ENCODE measurements around the gene NUDT8. TPM values are rescaled to one million over a fixed set of nuclear protein-coding genes. Genes with fewer than 3 reads are reported as not detected.

NUDT8 gene
- total and polyA plus RNA-seq, 12 donors = 1.9 to 40.6 (median 7.6) TPM

GRCh38 chr11:67611704-67612587, 17.8 kb downstream of the NUDT8 start:
- Histone ChIP-seq H3K4me1 (replicated peaks in 1 of 2) (peaks cover 9 to 10% of the 10 kb centered on the region in 2 donors), H3K27ac (no peak overlapping the region), H3K27me3 (peaks cover 9% of the 10 kb centered on the region), H3K36me3 (replicated peaks in 1 of 2) (peaks cover 0 to 40% of the 10 kb centered on the region in 2 donors), H3K4me3 (no peak overlapping the region), H3K9me3 (replicated peaks in 1 of 3) (no peaks in the 10 kb centered on the region)
- intact Hi-C loops (cut with DNase I) = no loop called here
- DNase-seq = peak in 1 of 7 donors; percentile 18
- WGBS, 4 donors = 85 to 92% (median 88%) methylated on average over 15 to 37 of the region's 37 CpGs
- TF ChIP-seq POLR2A (IDR thresholded peaks at IDR 0.05) (no peak), CTCF (IDR thresholded peaks at IDR 0.05) (no peak)

GRCh38 chr11:67611165-67611564, 18.6 kb downstream of the NUDT8 start:
- Histone ChIP-seq H3K9me3 (replicated peaks in 1 of 3) (no peaks in the 10 kb centered on the region), H3K27me3 (peaks cover 7% of the 10 kb centered on the region), H3K4me3 (no peak overlapping the region), H3K27ac (no peak overlapping the region), H3K36me3 (replicated peaks in 1 of 2) (peaks cover 0 to 40% of the 10 kb centered on the region in 2 donors), H3K4me1 (replicated peaks in 1 of 2) (peaks cover 11 to 12% of the 10 kb centered on the region in 2 donors)
- TF ChIP-seq POLR2A (IDR thresholded peaks at IDR 0.05) = no peak
- TF ChIP-seq CTCF (IDR thresholded peaks at IDR 0.05) = no peak
- 93 to 100% (median 97%) methylated on average over 1 to 14 of the region's 14 CpGs for WGBS, 4 donors
- no peak for DNase-seq
- intact Hi-C loops (cut with DNase I) = no loop called here

GRCh38 chr11:67610302-67610868, 19.4 kb downstream of the NUDT8 start:
- TF ChIP-seq CTCF (IDR thresholded peaks at IDR 0.05) = no peak
- TF ChIP-seq POLR2A (IDR thresholded peaks at IDR 0.05) = no peak
- peaks cover 0 to 40% of the 10 kb centered on the region in 2 donors for H3K36me3 ChIP-seq (replicated peaks in 1 of 2)
- no peaks in the 10 kb centered on the region for H3K9me3 ChIP-seq (replicated peaks in 1 of 3)
- WGBS, 4 donors = 88 to 94% (median 89%) methylated on average over 4 to 15 of the region's 15 CpGs
- no peak overlapping the region for H3K4me3 ChIP-seq
- no peaks in the 10 kb centered on the region for H3K27me3 ChIP-seq
- no peak overlapping the region for H3K27ac ChIP-seq
- no peak for DNase-seq
- intact Hi-C loops (cut with DNase I) = no loop called here
- H3K4me1 ChIP-seq (replicated peaks in 1 of 2) = peaks cover 13 to 14% of the 10 kb centered on the region in 2 donors

- 90 to 93% (median 92%) methylated on average over 3 to 10 of the region's 10 CpGs for WGBS, 4 donors
- Histone ChIP-seq H3K9me3 (replicated peaks in 1 of 3) (no peaks in the 10 kb centered on the region), H3K36me3 (replicated peaks in 1 of 2) (peaks cover 0 to 40% of the 10 kb centered on the region in 2 donors), H3K4me1 (replicated peaks in 1 of 2) (peaks cover 13 to 14% of the 10 kb centered on the region in 2 donors), H3K27me3 (no peaks in the 10 kb centered on the region), H3K4me3 (no peak overlapping the region), H3K27ac (no peak overlapping the region)
- TF ChIP-seq POLR2A (IDR thresholded peaks at IDR 0.05) (no peak), CTCF (IDR thresholded peaks at IDR 0.05) (no peak)
- intact Hi-C loops (cut with DNase I) = no loop called here
- no peak for DNase-seq
Observed at GRCh38 chr11:67609316-67609715, 20.4 kb downstream of the NUDT8 start.

Data from adrenal gland (tissue), 12 donors.